ENCODE measurements around the gene EPB41L2. TPM values are rescaled to one million over a fixed set of nuclear protein-coding genes. Genes with fewer than 3 reads are reported as not detected.
"Not testable (repeated sequence)": the region's sequence is repeated elsewhere in the genome, so short reads cannot be mapped to it uniquely, and the experiment has no call there.

EPB41L2 gene
- total and polyA plus RNA-seq, 2 donors from 2014 or later: 19.6 to 111 TPM

- H3K9me3 ChIP-seq (ENCODE audit: control insufficient read depth in 2 of 3, insufficient read depth in 1 of 3, low read length in 3 of 3): peaks cover 0 to 3% (median 0%) of the 10 kb centered on the region in 3 donors
- no peak for FAIRE-seq
Observed at GRCh38 chr6:131096786-131097185, 33.7 kb upstream of the EPB41L2 start.

DNA sequence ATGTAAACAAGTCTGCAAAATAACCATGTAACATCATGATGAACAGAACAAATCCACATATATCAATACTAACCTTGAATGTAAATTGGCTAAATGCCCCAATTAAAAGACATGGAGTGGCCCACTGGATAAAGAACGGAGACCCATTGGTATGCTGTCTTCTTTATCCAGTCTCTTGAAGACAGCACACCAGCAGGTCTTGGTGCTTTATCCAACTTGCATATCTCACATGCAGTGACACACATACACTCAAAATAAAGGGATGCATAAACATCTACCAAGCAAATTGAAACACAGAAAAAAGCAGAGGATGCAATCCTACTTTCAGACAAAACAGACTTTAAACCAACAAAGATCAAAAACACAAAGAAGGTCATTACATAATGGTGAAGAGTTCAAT is 30.3 kb upstream of the EPB41L2 start:
- H3K4me3 ChIP-seq (ENCODE audit: low read length in 3 of 3): no peak overlapping the region
- no peaks in the 10 kb centered on the region for H3K4me1 ChIP-seq (ENCODE audit: control insufficient read depth in 2 of 3, insufficient read depth in 2 of 3, low read depth in 1 of 3, low read length in 3 of 3)
- H3K9me3 ChIP-seq (ENCODE audit: control insufficient read depth in 2 of 3, insufficient read depth in 1 of 3, low read length in 3 of 3): peaks cover 0 to 3% (median 0%) of the 10 kb centered on the region in 3 donors
- FAIRE-seq (no peak), DNase-seq (no peak)
- TF ChIP-seq, protein P1, sequence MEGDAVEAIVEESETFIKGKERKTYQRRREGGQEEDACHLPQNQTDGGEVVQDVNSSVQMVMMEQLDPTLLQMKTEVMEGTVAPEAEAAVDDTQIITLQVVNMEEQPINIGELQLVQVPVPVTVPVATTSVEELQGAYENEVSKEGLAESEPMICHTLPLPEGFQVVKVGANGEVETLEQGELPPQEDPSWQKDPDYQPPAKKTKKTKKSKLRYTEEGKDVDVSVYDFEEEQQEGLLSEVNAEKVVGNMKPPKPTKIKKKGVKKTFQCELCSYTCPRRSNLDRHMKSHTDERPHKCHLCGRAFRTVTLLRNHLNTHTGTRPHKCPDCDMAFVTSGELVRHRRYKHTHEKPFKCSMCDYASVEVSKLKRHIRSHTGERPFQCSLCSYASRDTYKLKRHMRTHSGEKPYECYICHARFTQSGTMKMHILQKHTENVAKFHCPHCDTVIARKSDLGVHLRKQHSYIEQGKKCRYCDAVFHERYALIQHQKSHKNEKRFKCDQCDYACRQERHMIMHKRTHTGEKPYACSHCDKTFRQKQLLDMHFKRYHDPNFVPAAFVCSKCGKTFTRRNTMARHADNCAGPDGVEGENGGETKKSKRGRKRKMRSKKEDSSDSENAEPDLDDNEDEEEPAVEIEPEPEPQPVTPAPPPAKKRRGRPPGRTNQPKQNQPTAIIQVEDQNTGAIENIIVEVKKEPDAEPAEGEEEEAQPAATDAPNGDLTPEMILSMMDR (IDR thresholded peaks at IDR 0.05; ENCODE audit: borderline replicate concordance, extremely low read depth, insufficient read depth): no peak
- intact Hi-C loops (cut with DNase I): no loop called here
- H3K9ac ChIP-seq (ENCODE audit: low read length in 3 of 3): no peak overlapping the region
- H3K27ac ChIP-seq (ENCODE audit: low read depth in 2 of 2, low read length in 2 of 2): no peak overlapping the region
- H3K27me3 ChIP-seq (ENCODE audit: control insufficient read depth, insufficient read depth, low read length): no peaks in the 10 kb centered on the region
- no peaks in the 10 kb centered on the region for H3K36me3 ChIP-seq (ENCODE audit: control insufficient read depth in 2 of 3, insufficient read depth in 3 of 3, low read length in 3 of 3)

More at GRCh38 chr6:131096786-131097185, 33.7 kb upstream of the EPB41L2 start:
- intact Hi-C loops (cut with DNase I): no loop called here
- Histone ChIP-seq H3K27ac (ENCODE audit: low read depth in 2 of 2, low read length in 2 of 2) (no peak overlapping the region), H3K4me3 (ENCODE audit: low read length in 3 of 3) (no peak overlapping the region), H3K27me3 (ENCODE audit: control insufficient read depth, insufficient read depth, low read length) (no peaks in the 10 kb centered on the region), H3K4me1 (ENCODE audit: control insufficient read depth in 2 of 3, insufficient read depth in 2 of 3, low read depth in 1 of 3, low read length in 3 of 3) (no peaks in the 10 kb centered on the region), H3K9ac (ENCODE audit: low read length in 3 of 3) (no peak overlapping the region), H3K36me3 (ENCODE audit: control insufficient read depth in 2 of 3, insufficient read depth in 3 of 3, low read length in 3 of 3) (no peaks in the 10 kb centered on the region)
- DNase-seq: no peak
- TF ChIP-seq, protein P1 (IDR thresholded peaks at IDR 0.05; ENCODE audit: borderline replicate concordance, extremely low read depth, insufficient read depth): no peak

- H3K9ac ChIP-seq (ENCODE audit: low read length in 3 of 3); H3K27me3 ChIP-seq (ENCODE audit: control insufficient read depth, insufficient read depth, low read length); FAIRE-seq; H3K9me3 ChIP-seq (ENCODE audit: control insufficient read depth in 2 of 3, insufficient read depth in 1 of 3, low read length in 3 of 3); intact Hi-C loops (cut with DNase I); H3K4me3 ChIP-seq (ENCODE audit: low read length in 3 of 3); H3K27ac ChIP-seq (ENCODE audit: low read depth in 2 of 2, low read length in 2 of 2); H3K36me3 ChIP-seq (ENCODE audit: control insufficient read depth in 2 of 3, insufficient read depth in 3 of 3, low read length in 3 of 3); H3K4me1 ChIP-seq (ENCODE audit: control insufficient read depth in 2 of 3, insufficient read depth in 2 of 3, low read depth in 1 of 3, low read length in 3 of 3); DNase-seq: not testable (repeated sequence)
Observed at GRCh38 chr6:131091944-131092343, 28.9 kb upstream of the EPB41L2 start.

- H3K36me3 ChIP-seq (ENCODE audit: control insufficient read depth in 2 of 3, insufficient read depth in 3 of 3, low read length in 3 of 3); H3K4me1 ChIP-seq (ENCODE audit: control insufficient read depth in 2 of 3, insufficient read depth in 2 of 3, low read depth in 1 of 3, low read length in 3 of 3); H3K9ac ChIP-seq (ENCODE audit: low read length in 3 of 3); DNase-seq; intact Hi-C loops (cut with DNase I); H3K9me3 ChIP-seq (ENCODE audit: control insufficient read depth in 2 of 3, insufficient read depth in 1 of 3, low read length in 3 of 3); H3K4me3 ChIP-seq (ENCODE audit: low read length in 3 of 3); H3K27ac ChIP-seq (ENCODE audit: low read depth in 2 of 2, low read length in 2 of 2); FAIRE-seq; H3K27me3 ChIP-seq (ENCODE audit: control insufficient read depth, insufficient read depth, low read length): not testable (repeated sequence)
Observed at GRCh38 chr6:131090339-131090738, 27.3 kb upstream of the EPB41L2 start.

GRCh38 chr6:131084982-131085381 is 21.9 kb upstream of the EPB41L2 start:
- Histone ChIP-seq H3K27ac (ENCODE audit: low read depth in 2 of 2, low read length in 2 of 2) (no peak overlapping the region), H3K9ac (ENCODE audit: low read length in 3 of 3) (no peak overlapping the region), H3K4me3 (ENCODE audit: low read length in 3 of 3) (no peak overlapping the region), H3K36me3 (ENCODE audit: control insufficient read depth in 2 of 3, insufficient read depth in 3 of 3, low read length in 3 of 3) (no peaks in the 10 kb centered on the region), H3K27me3 (ENCODE audit: control insufficient read depth, insufficient read depth, low read length) (no peaks in the 10 kb centered on the region), H3K4me1 (ENCODE audit: control insufficient read depth in 2 of 3, insufficient read depth in 2 of 3, low read depth in 1 of 3, low read length in 3 of 3) (no peaks in the 10 kb centered on the region), H3K9me3 (ENCODE audit: control insufficient read depth in 2 of 3, insufficient read depth in 1 of 3, low read length in 3 of 3) (no peaks in the 10 kb centered on the region)
- no peak for DNase-seq
- no peak for FAIRE-seq
- intact Hi-C loops (cut with DNase I): no loop called here
- TF ChIP-seq, protein P1 (IDR thresholded peaks at IDR 0.05; ENCODE audit: borderline replicate concordance, extremely low read depth, insufficient read depth): no peak

Measured in kidney (tissue), 14 donors.